ENCODE results near the gene NAV3. TPM values are rescaled to one million over a fixed set of nuclear protein-coding genes. Genes with fewer than 3 reads are reported as not detected.
A peak's percentile ranks its signal among the peaks of the same experiment; 100 is the strongest.

The NAV3 gene
- total RNA-seq, 1 experiment from 2014 or later, result 3.0 TPM

- TF ChIP-seq CTCF (conservative IDR thresholded peaks at IDR 0.05), result peak; percentile 88
- no peaks in the 10 kb centered on the region for H3K27me3 ChIP-seq (ENCODE audit: insufficient read depth, low read length)
- no peak overlapping the region for H3K27ac ChIP-seq (ENCODE audit: insufficient read length, low read depth, low read length)
- Mint-ChIP-seq H3K27ac (no peak overlapping the region), H3K4me3 (no peak overlapping the region), H3K27me3 (ENCODE audit: low read depth) (no peaks in the 10 kb centered on the region), H3K4me1 (peaks cover 3 to 10% of the 10 kb centered on the region in 2 experiments; a peak in 3 of 4 replicates), H3K36me3 (ENCODE audit: insufficient read depth in 1 of 3, low read depth in 3 of 3) (no peaks in the 10 kb centered on the region), H3K9me3 (no peaks in the 10 kb centered on the region)
- no peaks in the 10 kb centered on the region for H3K23me2 ChIP-seq (ENCODE audit: insufficient read length, low read depth, low read length, poor library complexity, severe bottlenecking)
- H2BK12ac ChIP-seq (ENCODE audit: insufficient read length, low read depth, low read length), result no peak overlapping the region
- H3T11ph ChIP-seq (ENCODE audit: low read length), result no peak overlapping the region
- no peak overlapping the region for H2AK5ac ChIP-seq (ENCODE audit: insufficient read length, low read length)
- no peaks in the 10 kb centered on the region for H3K79me2 ChIP-seq (ENCODE audit: insufficient read depth, low read length)
- H4K8ac ChIP-seq (replicated peaks; ENCODE audit: insufficient read length, low read depth, low read length), result no peak overlapping the region
- H3K4ac ChIP-seq (ENCODE audit: low read depth, low read length), result no peak overlapping the region
- no peaks in the 10 kb centered on the region for H3K79me1 ChIP-seq (ENCODE audit: insufficient read depth, low read depth, low read length, poor library complexity, severe bottlenecking)
- H2BK120ac ChIP-seq (ENCODE audit: low read depth, low read length, poor library complexity, severe bottlenecking), result no peak overlapping the region
- no peak overlapping the region for H2AFZ ChIP-seq (ENCODE audit: low read length)
- no peak overlapping the region for H3K23ac ChIP-seq (ENCODE audit: insufficient read length, low read depth, low read length)
- H3K56ac ChIP-seq (ENCODE audit: insufficient read length, low read depth, low read length), result no peak overlapping the region
- no peaks in the 10 kb centered on the region for H4K20me1 ChIP-seq (ENCODE audit: control insufficient read depth, insufficient read depth, insufficient read length)
- H3K4me2 ChIP-seq (ENCODE audit: insufficient read depth, insufficient read length, low read length), result no peak overlapping the region
- no peak overlapping the region for H2BK5ac ChIP-seq (ENCODE audit: insufficient read length, low read length)
- DNase-seq, result no peak
- H4K5ac ChIP-seq (ENCODE audit: insufficient read length, low read depth, low read length), result no peak overlapping the region
- no peaks in the 10 kb centered on the region for H3K4me1 ChIP-seq (ENCODE audit: insufficient read depth, low read length)
- no peak overlapping the region for H2BK20ac ChIP-seq (ENCODE audit: low read depth, low read length, poor library complexity, severe bottlenecking)
- H3K9me3 ChIP-seq (ENCODE audit: control insufficient read depth, low read depth, low read length), result no peaks in the 10 kb centered on the region
- H4K91ac ChIP-seq (ENCODE audit: insufficient read length, low read depth, low read length), result no peak overlapping the region
- H3K18ac ChIP-seq (ENCODE audit: insufficient read length, low read depth, low read length), result no peak overlapping the region
- H2BK15ac ChIP-seq (ENCODE audit: low read depth, low read length), result no peak overlapping the region
- H3K14ac ChIP-seq (ENCODE audit: insufficient read depth, low read length), result no peak overlapping the region
- no peak overlapping the region for H3K9ac ChIP-seq (ENCODE audit: extremely low read depth, insufficient read length, low read length)
Observed at GRCh38 chr12:78146365-78146772, 315.7 kb downstream of the NAV3 start.
